ENCODE measurements around the gene USP21. TPM values are rescaled to one million over a fixed set of nuclear protein-coding genes. Genes with fewer than 3 reads are reported as not detected.

USP21 gene
- total RNA-seq, result 10 to 100 TPM; 19.5 to 75.9 (median 35.3) TPM

DNA sequence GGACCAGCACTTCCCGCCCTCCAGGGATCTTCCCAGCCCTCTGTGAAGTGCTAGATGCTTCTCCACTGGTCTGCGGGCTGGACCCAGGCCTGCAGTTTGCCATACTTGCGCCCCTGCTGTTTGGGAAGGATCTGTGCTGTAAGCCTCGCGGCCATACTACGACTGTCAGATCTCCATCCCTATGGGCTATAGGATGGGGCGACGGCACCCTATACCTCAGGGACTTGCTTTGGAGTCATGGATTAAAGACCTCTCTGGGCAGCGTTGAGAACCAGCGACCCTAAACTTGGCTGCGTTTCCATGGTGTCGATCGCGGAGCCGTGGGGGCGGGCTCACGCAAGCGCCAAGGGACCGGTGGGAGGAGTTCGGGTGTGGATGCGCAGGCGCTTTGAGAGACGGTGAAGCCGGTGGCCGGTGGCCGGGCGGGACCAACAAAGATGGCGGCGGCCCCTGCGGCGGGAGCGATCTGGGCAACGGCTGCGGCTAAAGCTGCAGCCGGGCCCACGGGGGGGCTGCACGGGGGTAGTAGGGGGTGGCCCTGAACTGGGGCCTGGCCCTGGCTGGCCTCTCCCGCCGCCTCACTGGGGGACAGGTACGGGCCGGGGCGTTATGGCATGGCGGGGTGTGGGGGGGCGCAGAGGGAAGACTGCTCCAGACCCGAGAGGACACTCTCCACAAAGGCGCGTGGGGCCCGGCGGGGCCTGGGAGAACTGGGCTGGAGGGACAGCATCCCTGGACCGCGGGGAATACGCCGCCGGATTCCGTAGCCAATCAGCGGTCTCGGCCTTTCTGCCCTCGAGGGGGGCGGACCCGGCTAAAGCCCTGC is at the start of gene USP21:
USP21 (plus strand) TSS at position 414 of the 826 bp plus-strand sequence. CDS start 1,141 bp downstream, outside the sequence.
- Histone ChIP-seq H3K27ac (peak within 1 kb of the TSS; percentile 89 to 93 (median 90)), H3K27me3 (no peaks in the 10 kb centered on the region), H3K9me3 (no peaks in the 10 kb centered on the region), H3K36me3 (no peaks in the 10 kb centered on the region), H3K4me3 (peak within 1 kb of the TSS; percentile 70 to 88 (median 80)), H3K4me1 (peaks cover 4 to 38% (median 28%) of the 10 kb centered on the region in 4 donors)
- TF ChIP-seq EP300 (IDR thresholded peaks at IDR 0.05; ENCODE audit: low read depth) (no peak), POLR2A (IDR thresholded peaks at IDR 0.05) (peak; percentile 73), POLR2AphosphoS5 (IDR thresholded peaks at IDR 0.05) (peak in 2 of 3 donors; percentile 76 to 80)
- TF ChIP-seq, protein P1, sequence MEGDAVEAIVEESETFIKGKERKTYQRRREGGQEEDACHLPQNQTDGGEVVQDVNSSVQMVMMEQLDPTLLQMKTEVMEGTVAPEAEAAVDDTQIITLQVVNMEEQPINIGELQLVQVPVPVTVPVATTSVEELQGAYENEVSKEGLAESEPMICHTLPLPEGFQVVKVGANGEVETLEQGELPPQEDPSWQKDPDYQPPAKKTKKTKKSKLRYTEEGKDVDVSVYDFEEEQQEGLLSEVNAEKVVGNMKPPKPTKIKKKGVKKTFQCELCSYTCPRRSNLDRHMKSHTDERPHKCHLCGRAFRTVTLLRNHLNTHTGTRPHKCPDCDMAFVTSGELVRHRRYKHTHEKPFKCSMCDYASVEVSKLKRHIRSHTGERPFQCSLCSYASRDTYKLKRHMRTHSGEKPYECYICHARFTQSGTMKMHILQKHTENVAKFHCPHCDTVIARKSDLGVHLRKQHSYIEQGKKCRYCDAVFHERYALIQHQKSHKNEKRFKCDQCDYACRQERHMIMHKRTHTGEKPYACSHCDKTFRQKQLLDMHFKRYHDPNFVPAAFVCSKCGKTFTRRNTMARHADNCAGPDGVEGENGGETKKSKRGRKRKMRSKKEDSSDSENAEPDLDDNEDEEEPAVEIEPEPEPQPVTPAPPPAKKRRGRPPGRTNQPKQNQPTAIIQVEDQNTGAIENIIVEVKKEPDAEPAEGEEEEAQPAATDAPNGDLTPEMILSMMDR (IDR thresholded peaks at IDR 0.05), result peak in 4 of 5 experiments; percentile 20 to 60 (median 42)
- 1% methylated on average over 49 of the region's 60 CpGs; no CpG with 5 or more reads in 1 of the 2 donors for WGBS, 2 donors (ENCODE audit: low coverage in 1 of 2)
- DNase-seq, result peak; percentile 94
- in situ Hi-C loops (cut with MboI; ENCODE audit: low pct_ligation_motif_present in 1 of 4, low pct_unique_long_range_greater_than_20kb in 1 of 4, low sequenced_read_pairs in 3 of 4), result no loop called here
- intact Hi-C loops (cut with DNase I; ENCODE audit: low total_unique reads), result no loop called here

- no peak for TF ChIP-seq EP300 (IDR thresholded peaks at IDR 0.05; ENCODE audit: low read depth)
- no peak overlapping the region for H3K4me3 ChIP-seq
- no peaks in the 10 kb centered on the region for H3K9me3 ChIP-seq
- H3K27me3 ChIP-seq, result no peaks in the 10 kb centered on the region
- DNase-seq, result no peak
- 88% methylated on average over 3 of the region's 3 CpGs; no CpG with 5 or more reads in 1 of the 2 donors for WGBS, 2 donors (ENCODE audit: low coverage in 1 of 2)
- peaks cover 3 to 35% (median 5%) of the 10 kb centered on the region in 4 donors for H3K4me1 ChIP-seq
- H3K27ac ChIP-seq, result no peak overlapping the region
- in situ Hi-C loops (cut with MboI; ENCODE audit: low pct_ligation_motif_present in 1 of 4, low pct_unique_long_range_greater_than_20kb in 1 of 4, low sequenced_read_pairs in 3 of 4), result no loop called here
- intact Hi-C loops (cut with DNase I; ENCODE audit: low total_unique reads), result no loop called here
- no peaks in the 10 kb centered on the region for H3K36me3 ChIP-seq
These were observed 48.2 kb upstream of the USP21 start for GRCh38 chr1:161111117-161111516.

- Histone ChIP-seq H3K9me3 (no peaks in the 10 kb centered on the region), H3K4me3 (no peak overlapping the region), H3K27ac (no peak overlapping the region), H3K27me3 (no peaks in the 10 kb centered on the region), H3K4me1 (peaks cover 6 to 39% (median 9%) of the 10 kb centered on the region in 4 donors), H3K36me3 (no peaks in the 10 kb centered on the region)
- WGBS, 2 donors (ENCODE audit: low coverage in 1 of 2), result 86% methylated on average over 2 of the region's 2 CpGs; no CpG with 5 or more reads in 1 of the 2 donors
- TF ChIP-seq POLR2AphosphoS5 (IDR thresholded peaks at IDR 0.05) (no peak), POLR2A (IDR thresholded peaks at IDR 0.05) (no peak), EP300 (IDR thresholded peaks at IDR 0.05; ENCODE audit: low read depth) (no peak)
- TF ChIP-seq, protein P1 (IDR thresholded peaks at IDR 0.05), result no peak
- DNase-seq, result no peak
- intact Hi-C loops (cut with DNase I; ENCODE audit: low total_unique reads) (no loop called here), in situ Hi-C loops (cut with MboI; ENCODE audit: low pct_ligation_motif_present in 1 of 4, low pct_unique_long_range_greater_than_20kb in 1 of 4, low sequenced_read_pairs in 3 of 4) (no loop called here)
These were observed 47.8 kb upstream of the USP21 start for GRCh38 chr1:161111527-161111926.

DNA sequence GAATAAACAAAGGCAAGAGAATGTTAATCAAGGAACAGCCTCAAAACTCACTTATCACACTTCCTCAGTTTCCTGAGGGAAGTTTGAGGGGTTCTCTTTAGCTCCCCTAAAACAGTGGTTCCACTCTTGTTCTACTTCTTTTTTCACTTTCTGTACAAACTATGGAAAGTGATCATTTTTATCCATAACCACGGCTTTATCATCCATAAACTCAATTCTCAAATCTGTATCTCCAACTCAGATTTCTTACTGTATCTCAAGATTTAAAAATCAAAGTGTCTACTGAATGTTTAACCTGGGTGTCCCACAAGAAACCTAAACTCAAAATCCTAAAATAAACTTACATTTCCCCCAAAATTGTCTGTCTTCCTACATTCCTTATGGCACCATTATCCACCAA is 45.4 kb upstream of the USP21 start:
- intact Hi-C loops (cut with DNase I; ENCODE audit: low total_unique reads) (no loop called here), in situ Hi-C loops (cut with MboI; ENCODE audit: low pct_ligation_motif_present in 1 of 4, low pct_unique_long_range_greater_than_20kb in 1 of 4, low sequenced_read_pairs in 3 of 4) (no loop called here)
- no peaks in the 10 kb centered on the region for H3K9me3 ChIP-seq
- H3K36me3 ChIP-seq, result no peaks in the 10 kb centered on the region
- no peak overlapping the region for H3K4me3 ChIP-seq
- H3K27me3 ChIP-seq, result no peaks in the 10 kb centered on the region
- 83 to 85% methylated on average over 1 of the region's 1 CpG for WGBS, 2 donors (ENCODE audit: low coverage in 1 of 2)
- H3K4me1 ChIP-seq, result peaks cover 16 to 51% (median 22%) of the 10 kb centered on the region in 4 donors
- TF ChIP-seq, protein P1 (IDR thresholded peaks at IDR 0.05), result no peak
- TF ChIP-seq POLR2AphosphoS5 (IDR thresholded peaks at IDR 0.05) (no peak), EP300 (IDR thresholded peaks at IDR 0.05; ENCODE audit: low read depth) (no peak), POLR2A (IDR thresholded peaks at IDR 0.05) (no peak)
- no peak overlapping the region for H3K27ac ChIP-seq
- DNase-seq, result no peak

Measured in transverse colon (tissue), 4 donors.